HL-60/S4 treated with retinoic acid at 250 ng/mL for 4 days and 3 days (cell line): ENCODE measurements around the gene IL7R.

Experiments
- in situ Hi-C: fragments of 300-500 bp; cut with MboI; formaldehyde crosslinking; loops from 2 replicates; pipeline ENCODE4 v1.7.0; 2022; ENCODE audit warnings: low sequenced_read_pairs

IL7R gene, protein sequence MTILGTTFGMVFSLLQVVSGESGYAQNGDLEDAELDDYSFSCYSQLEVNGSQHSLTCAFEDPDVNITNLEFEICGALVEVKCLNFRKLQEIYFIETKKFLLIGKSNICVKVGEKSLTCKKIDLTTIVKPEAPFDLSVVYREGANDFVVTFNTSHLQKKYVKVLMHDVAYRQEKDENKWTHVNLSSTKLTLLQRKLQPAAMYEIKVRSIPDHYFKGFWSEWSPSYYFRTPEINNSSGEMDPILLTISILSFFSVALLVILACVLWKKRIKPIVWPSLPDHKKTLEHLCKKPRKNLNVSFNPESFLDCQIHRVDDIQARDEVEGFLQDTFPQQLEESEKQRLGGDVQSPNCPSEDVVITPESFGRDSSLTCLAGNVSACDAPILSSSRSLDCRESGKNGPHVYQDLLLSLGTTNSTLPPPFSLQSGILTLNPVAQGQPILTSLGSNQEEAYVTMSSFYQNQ

DNA sequence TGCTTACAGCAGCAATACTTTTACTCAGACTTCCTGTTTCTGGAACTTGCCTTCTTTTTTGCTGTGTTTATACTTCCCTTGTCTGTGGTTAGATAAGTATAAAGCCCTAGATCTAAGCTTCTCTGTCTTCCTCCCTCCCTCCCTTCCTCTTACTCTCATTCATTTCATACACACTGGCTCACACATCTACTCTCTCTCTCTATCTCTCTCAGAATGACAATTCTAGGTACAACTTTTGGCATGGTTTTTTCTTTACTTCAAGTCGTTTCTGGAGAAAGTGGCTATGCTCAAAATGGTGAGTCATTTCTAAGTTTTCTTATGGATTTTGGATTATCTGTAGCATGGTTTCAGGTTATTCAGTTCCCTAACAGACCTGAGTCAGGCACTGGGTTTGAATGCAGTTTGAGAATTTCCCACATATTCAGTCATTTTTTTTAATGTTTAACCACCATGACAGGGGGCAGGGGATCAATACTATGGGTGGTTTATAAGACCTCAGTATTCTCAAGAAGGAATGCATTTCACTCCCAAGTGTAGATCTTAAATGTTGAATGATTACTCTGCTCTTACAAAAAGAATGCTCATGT is at the start of gene IL7R:
Gene IL7R (plus strand): TSS at position 127 of the 587 bp plus-strand sequence. CDS start 87 bp downstream, at position 214.
- in situ Hi-C loops = no loop called here

DNA sequence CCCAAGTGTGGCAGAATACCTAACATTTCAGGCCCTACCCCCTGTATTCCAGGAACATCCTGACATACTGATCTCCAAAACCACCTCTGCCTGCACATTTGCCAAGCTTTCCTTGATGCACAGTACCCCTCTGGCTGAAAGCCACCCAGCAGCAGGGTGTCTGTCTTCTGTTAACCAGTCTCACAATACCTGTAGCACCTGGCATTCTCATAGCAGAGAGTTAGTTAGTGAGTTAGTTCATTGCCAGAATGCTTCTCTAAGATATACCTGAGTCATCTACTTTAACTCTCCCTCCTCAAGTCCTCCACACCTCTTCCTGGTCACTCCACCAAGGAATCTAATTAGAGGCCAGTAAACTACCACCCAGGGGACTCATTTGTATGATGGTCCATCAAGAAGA is 46.1 kb upstream of the IL7R start:
- in situ Hi-C loops = no loop called here

DNA sequence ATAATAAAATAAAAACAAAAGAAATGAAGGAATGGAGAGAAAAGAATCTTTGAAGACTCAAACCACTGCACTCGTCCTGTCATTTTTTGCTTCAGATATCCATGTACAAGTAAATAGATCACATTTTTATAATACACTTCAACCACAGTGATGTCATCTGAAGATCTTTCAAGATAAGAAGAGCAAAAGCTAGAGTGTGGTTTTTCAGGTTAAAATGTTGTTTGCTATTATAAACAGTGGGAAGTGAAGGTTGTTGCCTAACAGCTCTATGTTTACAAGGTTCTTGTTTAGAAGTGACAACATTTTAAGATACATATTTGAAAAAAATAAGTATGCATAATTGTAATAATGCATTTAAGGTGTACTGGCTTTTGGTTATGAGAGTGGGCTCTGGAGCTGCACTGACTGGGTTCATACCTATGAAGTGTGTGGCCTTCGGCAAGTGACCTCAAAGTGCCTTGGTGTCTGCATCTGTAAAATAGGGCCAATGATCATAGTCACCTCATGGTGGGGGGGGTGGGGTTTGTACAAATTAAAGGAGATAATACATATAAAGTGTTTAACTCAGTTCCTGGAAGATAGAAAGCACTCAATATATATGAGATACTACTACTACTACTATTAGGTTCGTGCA is 45.5 kb upstream of the IL7R start:
- in situ Hi-C loops = no loop called here

DNA sequence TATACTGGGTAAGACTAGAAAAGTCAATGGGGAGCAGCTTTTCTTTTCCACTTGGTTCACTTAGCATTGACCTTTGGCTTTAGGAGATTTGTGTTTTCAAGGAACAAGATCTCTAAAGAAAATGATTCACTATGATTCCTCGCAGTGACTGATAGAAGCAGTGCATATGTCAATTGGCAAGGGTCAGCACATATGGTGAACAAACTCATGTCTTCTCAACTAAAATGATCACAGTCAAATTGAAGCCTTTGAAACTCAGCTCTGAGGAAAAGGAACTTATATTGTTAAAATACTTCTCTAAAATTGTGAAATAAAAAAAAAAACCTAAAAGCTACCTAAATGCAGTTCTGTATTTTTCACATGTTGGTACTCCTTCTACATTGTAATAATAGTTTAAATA is 43.2 kb upstream of the IL7R start:
- in situ Hi-C loops = no loop called here

DNA sequence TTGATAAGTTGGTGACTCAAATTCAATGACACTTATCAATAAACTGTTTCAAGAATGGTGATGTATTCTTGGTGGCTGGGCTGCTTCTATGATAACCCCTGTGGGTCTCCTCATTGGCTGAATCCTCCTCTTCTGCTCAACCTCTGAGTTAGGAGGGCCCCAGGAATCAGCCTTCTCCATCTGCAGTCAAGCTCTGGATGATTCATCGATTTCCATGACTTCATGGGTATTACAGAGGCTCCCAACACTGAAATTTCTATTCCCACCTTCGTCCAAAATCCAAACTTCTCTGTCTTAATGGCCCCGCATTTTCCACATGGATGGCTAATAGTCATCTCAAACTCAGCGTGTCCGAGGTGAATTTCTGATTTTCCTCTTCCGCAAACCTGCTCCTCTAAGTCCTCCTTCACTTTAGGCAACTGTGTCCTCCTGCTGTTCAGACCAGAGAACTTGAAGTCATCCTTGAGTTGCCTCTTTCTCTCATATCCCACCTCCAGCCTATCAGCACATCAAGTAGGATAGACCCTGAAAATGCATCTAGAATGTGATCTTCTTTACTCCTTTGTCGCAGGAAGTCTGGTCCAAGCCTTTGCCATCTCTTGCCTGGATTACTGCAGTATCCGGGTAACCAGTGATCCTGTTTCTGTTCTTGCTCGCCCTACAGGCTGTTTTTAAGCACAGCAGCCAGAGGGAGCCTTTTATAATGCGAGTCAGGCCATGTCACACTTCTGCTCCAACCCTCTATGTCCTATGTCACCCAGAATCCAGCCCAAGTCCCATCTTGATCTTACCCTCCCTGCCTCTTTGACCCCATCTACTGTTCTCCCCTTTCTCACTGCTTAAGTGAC is 41.4 kb upstream of the IL7R start:
- in situ Hi-C loops = no loop called here

DNA sequence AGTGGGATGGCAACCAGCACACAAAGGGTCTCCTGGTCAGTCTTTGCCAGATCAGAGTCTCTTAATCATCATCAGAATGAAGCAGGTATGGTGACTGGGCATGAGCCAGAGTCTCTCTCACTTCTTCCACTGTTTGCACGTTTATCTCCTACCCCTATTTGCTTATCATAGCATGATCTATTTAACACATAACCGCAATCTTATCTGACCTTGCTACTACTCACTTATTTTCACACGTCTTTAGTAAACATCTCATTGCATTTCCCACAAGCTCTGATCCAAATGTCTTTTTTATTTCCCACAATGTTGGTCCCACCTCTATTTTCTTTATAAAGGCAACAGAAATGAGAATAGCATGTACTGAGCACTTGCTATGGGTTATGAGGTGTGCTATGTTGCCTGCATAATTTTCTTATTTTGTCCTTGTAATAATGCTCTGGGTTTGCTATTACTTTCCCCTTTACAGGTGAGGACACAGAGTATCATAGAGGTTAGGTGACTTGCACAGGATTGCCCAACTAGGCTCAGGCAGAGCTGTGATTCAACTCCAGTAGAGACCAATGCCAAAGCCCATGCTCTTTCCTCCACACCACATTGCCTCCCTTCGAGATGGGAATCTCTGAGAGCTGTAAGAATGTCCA is 39.7 kb upstream of the IL7R start:
- in situ Hi-C loops = no loop called here

DNA sequence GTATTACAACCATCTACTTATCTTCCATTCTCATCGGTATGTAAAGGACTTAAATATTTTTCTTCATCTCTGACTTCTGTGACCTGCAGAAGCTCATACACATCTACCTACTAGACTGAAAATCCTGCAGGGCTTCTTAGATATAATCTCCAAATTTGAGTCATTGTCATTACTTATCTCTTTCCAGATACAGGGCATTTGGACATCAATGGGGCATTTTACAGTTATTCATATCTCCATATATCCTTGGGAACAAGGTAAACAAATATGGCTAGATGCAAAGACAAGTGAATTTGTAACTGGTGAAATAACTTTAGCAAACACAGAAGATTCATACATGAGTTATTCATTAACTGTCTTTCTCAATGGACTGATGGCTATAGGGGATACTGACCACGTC is 37.7 kb upstream of the IL7R start:
- in situ Hi-C loops = no loop called here

DNA sequence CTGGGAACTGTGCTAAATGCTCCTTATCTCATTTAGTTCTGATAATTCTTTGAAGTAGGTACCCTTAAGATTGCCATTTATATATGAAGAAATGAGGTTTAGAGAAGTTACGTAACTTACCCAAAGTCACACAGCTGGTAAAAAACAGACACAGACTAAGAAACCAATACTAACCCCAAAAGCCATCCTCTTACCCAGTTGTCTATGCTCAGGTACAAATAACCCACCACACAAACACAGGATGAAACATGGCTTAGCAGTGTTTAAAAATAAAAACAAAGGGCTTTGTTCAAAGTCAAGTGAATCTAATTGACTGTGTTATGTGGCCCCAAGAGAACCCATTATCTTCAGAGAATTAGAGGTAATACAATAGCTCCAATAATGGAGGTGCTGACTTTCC is 37.0 kb upstream of the IL7R start:
- in situ Hi-C loops = no loop called here

DNA sequence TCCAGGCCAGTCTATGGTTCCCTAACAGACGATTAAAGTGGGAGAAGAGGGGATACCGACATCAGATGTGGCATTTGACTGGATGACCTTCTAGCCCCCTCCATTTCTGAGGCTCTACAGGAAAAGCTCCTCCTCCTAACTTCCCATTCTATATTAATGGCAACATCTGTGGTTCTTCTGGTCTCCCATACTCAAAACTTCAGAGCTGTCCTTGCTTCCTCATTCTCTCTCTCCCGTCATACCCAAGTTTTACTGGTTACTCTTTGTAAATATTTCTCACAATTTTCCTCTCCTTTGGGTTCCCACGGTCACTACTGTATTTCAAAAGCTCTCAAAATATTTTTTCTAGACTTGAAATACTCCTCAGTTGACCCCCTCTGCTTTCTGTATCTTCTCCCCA is 36.0 kb upstream of the IL7R start:
- in situ Hi-C loops = no loop called here

DNA sequence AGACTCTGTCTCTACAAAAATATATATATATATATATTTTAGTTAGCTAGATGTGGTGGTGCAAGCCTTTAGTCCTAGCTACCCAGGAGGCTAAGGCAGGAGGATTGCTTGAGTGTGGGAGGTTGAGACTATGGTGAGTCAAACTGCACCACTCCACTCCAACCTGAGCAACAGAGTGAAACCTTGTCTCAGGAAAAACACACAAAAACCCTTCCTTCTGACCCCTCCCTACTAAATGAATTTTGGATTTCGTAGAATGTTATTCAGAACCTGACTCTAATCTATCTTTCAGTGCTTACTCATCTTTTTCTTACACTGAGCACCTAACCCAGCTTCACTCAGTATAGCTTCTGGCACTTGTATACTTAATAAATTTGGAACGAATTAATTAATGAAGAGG is 35.2 kb upstream of the IL7R start:
- in situ Hi-C loops = no loop called here

DNA sequence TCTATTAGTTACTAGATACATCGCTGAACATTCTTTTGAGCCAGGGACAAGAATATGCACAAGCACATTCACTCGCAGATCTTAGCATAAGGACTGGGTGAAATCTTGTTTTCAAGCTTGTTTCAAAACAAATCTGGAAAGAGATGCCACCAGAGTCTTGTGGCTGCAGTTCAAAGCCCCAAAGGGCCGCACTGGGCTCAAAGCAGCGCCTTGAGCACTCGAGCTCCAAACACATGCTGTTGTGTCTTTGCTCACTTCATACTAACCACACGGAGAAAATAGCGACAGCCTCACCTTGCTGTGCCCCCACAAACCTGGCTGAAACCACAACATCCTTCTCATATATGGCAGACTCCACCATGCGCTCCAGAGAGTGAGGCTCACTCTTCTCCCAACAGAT is 34.2 kb upstream of the IL7R start:
- in situ Hi-C loops = no loop called here

DNA sequence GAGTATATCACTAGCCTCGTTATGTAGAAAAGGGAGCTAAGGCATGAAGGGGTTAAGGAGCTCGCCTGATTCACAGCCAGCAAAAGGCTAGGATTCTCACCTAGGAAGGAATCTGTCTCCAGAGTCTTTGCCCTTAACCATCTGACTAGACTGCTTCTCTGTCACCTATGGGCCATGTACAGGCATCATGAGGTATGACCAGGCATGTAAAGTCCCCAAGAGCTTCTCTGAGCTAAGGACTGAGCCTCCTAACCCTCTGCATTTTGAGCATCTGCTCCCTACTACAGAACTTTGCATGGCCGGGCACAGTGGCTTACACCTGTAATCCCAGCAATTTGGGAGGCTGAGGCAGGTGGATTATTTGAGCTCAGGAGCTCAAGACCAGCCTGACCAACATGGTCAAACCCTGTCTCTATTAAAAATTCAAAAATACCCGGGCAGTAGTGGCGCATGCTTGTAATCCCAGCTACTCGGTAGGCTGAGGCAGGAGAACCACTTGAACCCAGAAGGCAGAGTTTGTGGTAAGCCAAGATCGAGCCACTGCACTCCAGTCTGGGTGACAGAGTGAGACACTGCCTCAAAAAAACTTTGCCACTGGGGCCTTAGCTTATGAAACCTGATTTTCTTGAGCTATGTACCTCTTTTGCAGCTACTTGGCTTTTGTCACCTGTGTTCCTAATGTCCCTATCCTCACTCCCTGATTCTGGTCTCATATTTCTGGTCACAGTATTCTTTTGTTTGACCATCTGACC is 33.2 kb upstream of the IL7R start:
- in situ Hi-C loops = no loop called here

DNA sequence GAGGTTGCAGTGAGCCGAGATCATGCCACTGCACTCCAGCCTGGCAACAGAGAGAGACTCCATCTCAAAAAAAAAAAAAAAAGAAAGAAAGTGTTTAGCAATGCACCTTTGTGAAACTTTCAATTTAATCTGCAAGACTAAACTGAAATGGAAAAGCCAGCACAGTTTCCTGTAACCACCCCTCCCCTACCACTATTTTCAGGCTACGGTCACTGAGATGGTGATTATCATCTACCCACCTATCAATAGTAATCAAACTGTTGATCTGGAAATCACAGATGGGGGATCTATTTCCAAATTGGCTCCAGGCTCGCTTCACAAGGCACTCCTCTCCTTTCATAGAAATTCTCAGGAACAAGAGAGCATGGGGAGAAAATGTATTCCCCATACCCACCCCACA is 30.6 kb upstream of the IL7R start:
- in situ Hi-C loops = no loop called here

DNA sequence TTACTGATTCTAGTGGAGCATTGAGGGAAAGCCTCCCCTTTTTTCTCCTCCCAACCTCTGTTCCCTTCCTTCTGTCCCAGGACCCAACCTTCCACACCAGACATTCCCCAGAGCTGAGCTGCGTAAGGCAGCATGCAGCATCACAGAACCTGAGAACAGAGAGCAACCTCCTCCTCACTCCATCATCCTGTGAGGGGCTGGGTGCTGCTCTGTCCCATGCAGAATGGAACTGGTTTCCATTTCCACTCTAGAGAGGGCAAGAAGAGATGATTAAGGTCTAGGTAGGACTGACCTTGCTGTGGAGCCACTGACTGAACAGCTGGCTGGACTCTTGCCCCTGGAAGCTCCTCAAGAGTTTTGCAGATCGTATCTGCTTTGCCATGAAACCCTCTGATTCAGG is 30.1 kb upstream of the IL7R start:
- in situ Hi-C loops = no loop called here

DNA sequence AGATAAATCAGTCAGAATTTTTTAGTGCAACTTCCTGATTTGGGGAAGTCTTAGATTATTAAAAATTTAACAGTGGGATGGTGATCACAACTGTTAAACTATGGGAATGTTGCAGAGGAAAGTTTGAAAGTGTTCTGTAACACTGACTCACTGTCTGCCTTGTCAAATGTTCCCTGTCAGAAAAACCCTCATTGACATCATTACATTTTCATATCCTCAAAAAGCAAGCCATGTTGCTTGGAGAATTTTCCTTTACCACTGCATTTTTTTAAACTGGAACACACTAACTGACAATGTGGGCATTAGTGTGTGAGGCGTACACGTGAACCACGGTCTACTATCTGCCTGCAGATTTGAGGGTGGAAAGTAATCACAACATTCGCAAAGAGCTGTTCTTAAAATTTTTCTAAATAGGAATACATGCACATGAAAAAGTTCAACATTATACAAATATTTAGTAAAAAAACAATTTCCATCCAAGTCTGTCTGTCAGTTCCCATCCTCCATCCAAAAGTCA is 28.6 kb upstream of the IL7R start:
- in situ Hi-C loops = no loop called here

DNA sequence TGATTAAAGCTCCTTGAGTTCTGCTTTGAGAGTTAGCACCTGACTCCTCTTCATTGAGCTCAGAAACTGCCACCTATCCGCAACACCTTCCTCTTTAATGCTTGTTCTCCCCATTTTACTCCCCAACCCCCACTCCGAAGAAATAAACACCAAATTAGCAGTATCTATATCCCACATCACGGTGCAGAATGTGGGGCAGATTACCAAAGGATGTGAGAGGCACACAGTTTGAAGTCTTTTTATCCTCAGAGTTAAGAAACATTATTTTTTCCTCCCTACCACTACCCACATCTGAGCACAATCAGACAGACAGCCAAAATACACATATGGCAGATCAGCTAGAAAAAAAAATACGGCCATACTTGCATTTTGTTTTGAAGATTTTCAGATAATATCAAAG is 26.1 kb upstream of the IL7R start:
- in situ Hi-C loops = no loop called here

DNA sequence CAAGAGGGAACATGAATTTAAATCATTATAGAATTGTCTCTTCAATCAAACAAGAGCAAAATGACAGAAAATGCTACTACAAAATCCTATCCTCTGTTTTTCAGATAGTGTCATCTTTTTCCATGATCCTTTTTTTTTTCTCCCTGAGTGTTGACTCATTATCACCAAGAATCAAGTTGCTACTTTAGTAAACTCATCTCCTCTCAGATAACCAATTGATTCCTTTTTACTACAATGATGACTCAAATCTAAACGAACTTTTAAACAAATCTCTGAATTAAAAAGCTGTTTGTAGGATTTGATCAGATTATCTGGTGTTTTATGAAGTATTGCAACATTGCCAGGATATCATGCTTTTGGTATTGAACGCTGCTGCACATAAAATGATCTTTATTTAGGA is 23.9 kb upstream of the IL7R start:
- in situ Hi-C loops = no loop called here

DNA sequence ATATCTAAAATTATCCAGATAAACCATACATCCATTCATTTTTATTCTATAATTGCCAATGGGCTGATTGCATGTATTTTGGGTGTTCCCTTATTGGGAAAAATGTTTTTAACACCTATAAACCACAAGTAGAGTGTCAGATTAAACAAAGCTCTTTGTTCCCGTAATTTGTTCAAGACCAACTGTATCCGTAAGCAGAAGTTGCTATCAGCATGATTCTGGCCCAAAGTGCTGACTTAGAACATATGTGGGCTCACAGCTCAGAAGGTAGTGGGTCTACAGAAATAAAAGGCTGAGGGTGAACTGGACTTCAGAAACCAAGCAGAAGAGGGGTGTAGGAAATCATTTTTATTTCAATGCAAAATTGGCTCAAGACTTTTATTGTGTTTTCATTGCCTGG is 23.5 kb upstream of the IL7R start:
- in situ Hi-C loops = no loop called here

DNA sequence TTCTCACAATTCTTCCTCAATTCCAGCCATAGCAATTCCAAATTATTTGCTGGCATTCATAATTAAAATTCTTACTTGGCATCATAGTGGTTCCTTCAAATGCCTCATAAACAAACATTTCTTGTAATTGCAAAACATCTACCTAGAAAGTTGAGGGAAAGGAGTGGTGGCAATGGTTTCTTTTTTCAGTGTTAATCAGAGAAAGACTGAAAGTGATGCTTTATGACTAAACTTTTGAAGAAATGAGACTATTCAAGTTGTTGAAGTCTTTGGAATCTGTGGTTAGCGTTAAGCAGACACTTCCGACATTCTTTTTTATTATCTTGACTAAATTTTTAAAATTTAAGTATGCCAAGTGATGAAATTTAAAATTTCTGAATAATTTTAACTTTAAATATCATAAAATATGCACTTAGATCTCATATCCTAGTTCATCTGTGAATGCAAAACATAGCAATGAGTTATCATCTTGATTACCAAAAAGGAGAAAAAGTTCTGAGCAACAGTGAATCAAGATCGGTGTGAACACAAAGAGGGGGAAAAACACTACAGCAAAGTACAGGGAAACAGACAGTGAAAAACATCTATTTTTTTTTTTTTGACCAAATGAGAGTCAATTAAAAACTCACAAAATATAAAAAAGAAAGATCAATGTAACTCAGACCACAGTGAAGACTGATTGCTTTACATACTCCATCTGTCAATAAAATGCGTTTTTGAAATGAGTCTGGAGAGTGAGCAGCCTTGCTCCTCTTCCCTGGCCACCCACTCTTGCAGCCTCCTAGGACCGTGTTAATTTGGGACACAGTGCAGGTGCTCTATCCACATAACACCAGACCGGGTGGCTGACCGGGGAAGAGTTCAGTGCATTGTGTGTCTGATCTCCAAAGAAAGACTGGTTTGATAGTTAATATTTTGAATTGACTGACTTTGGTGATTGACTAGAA is 20.6 kb upstream of the IL7R start:
- in situ Hi-C loops = no loop called here
